Kidney (tissue), 14 donors: ENCODE results near the gene EXD2. TPM values are rescaled to one million over a fixed set of nuclear protein-coding genes. Genes with fewer than 3 reads are reported as not detected.

Experiments
- DNase-seq, 5 donors: peaks; one replicate each; pipeline ENCODE4 v3.0.0-alpha.2; 2013 to 2020
- FAIRE-seq: peaks from 2 replicates; lab custom pipeline; 2012; peaks lifted over from hg19 to GRCh38; lab: Jason Lieb, UNC
- H3K27ac ChIP-seq, 2 donors: one replicate each; pipeline ENCODE4 v1.7.0; 2013; ENCODE audit warnings: low read depth in 2 of 2, low read length in 2 of 2, inconsistent platforms in 1 of 2
- H3K27me3 ChIP-seq: one replicate; pipeline ENCODE4 v1.7.1; 2013; ENCODE audit warnings: low read length, inconsistent platforms; ENCODE audit not compliant: control insufficient read depth, insufficient read depth
- H3K36me3 ChIP-seq, 3 donors: one replicate each; pipeline versions ENCODE4 v1.7.0 to v1.7.1; 2013; ENCODE audit warnings: low read length in 3 of 3, control low read depth in 1 of 3, inconsistent platforms in 1 of 3; ENCODE audit not compliant: insufficient read depth in 3 of 3, control insufficient read depth in 2 of 3
- H3K4me1 ChIP-seq, 3 donors: one replicate each; pipeline versions ENCODE4 v1.7.0 to v1.7.1; 2013; ENCODE audit warnings: low read length in 3 of 3, inconsistent platforms in 1 of 3, low read depth in 1 of 3; ENCODE audit not compliant: control insufficient read depth in 2 of 3, insufficient read depth in 2 of 3
- H3K4me3 ChIP-seq, 3 donors: one replicate each; pipeline versions ENCODE4 v1.7.0 to v1.8.1; 2013; ENCODE audit warnings: low read length in 3 of 3, control low read depth in 1 of 3, inconsistent platforms in 1 of 3
- H3K9ac ChIP-seq, 3 donors: one replicate each; pipeline versions ENCODE4 v1.7.0 to v1.7.1; 2013; ENCODE audit warnings: low read length in 3 of 3, control low read depth in 1 of 3, inconsistent platforms in 1 of 3
- H3K9me3 ChIP-seq, 3 donors: one replicate each; pipeline versions ENCODE4 v1.7.0 to v1.7.1; 2013; ENCODE audit warnings: low read length in 3 of 3, control low read depth in 1 of 3, inconsistent platforms in 1 of 3; ENCODE audit not compliant: control insufficient read depth in 2 of 3, insufficient read depth in 1 of 3
- intact Hi-C: fragments of 100-400 bp; cut with DNase I; formaldehyde crosslinking; loops from one replicate; pipeline ENCODE4 v1.11.1; 2022
- polyA plus RNA-seq: library from polyadenylated mRNA; stranded (reverse); fragments of 350-450 nt; fragmentation: Illumina TruSeq; extraction: RNeasy Lipid Tissue Mini Kit (QIAGEN cat#74804); gene quantifications from one replicate; pipeline ENCODE4 v1.2.3, GENCODE V29; 2014; ENCODE audit warnings: low read depth, low replicate concordance; ENCODE audit not compliant: insufficient read depth
- total RNA-seq: library from RNA; stranded (reverse); fragmentation: NEBNext Ultra II Directional; extraction: Animal tissue kit (Norgen Biotek cat#: 25700); gene quantifications from one replicate; pipeline ENCODE4 v1.2.1, GENCODE V29; 2021
- TF ChIP-seq, protein P1 (sequence below): IDR thresholded peaks from 3 replicates; pipeline ENCODE4 v1.5.1; 2012; ENCODE audit warnings: mild to moderate bottlenecking, moderate library complexity, borderline replicate concordance; ENCODE audit not compliant: insufficient read depth; ENCODE audit errors: extremely low read depth
- donor health status: control.
- donor health status: control.
- donor health status: control.
- donor health status: control.
- donor health status: control.
- donor health status: DM: yes; HTN: yes; CAD: no.
- donor health status: Normal renal cell carcinoma (clear cell type).

EXD2 gene
- total and polyA plus RNA-seq, 2 donors from 2014 or later, result 13.7 to 24.5 TPM

DNA sequence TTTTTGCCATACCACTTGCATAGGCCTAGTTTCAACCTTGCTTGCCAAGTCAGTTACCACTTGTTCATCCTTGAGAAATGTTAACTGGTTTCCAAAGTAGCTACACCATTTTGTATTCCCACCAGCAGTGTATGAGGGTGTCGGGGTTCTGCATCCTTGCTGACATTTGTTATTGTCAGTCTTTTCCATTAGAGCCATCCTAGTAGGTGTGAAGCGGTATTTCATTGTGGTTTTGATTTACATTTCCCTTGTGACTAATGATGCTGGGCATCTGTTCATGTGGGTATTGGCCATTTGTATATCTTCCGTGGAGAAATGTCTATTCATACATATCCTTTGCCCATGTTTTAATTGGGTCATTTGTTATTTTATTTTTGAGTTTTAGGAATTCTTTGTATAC, 41.1 kb downstream of the EXD2 start:
- Histone ChIP-seq H3K4me3 (no peak overlapping the region), H3K27me3 (no peaks in the 10 kb centered on the region), H3K9ac (no peak overlapping the region), H3K36me3 (peaks cover 3 to 31% (median 21%) of the 10 kb centered on the region in 3 donors), H3K27ac (no peak overlapping the region), H3K9me3 (no peaks in the 10 kb centered on the region), H3K4me1 (no peaks in the 10 kb centered on the region)
- FAIRE-seq (no peak), DNase-seq (no peak)
- intact Hi-C loops, result no loop called here
- TF ChIP-seq, protein P1, sequence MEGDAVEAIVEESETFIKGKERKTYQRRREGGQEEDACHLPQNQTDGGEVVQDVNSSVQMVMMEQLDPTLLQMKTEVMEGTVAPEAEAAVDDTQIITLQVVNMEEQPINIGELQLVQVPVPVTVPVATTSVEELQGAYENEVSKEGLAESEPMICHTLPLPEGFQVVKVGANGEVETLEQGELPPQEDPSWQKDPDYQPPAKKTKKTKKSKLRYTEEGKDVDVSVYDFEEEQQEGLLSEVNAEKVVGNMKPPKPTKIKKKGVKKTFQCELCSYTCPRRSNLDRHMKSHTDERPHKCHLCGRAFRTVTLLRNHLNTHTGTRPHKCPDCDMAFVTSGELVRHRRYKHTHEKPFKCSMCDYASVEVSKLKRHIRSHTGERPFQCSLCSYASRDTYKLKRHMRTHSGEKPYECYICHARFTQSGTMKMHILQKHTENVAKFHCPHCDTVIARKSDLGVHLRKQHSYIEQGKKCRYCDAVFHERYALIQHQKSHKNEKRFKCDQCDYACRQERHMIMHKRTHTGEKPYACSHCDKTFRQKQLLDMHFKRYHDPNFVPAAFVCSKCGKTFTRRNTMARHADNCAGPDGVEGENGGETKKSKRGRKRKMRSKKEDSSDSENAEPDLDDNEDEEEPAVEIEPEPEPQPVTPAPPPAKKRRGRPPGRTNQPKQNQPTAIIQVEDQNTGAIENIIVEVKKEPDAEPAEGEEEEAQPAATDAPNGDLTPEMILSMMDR, result no peak

DNA sequence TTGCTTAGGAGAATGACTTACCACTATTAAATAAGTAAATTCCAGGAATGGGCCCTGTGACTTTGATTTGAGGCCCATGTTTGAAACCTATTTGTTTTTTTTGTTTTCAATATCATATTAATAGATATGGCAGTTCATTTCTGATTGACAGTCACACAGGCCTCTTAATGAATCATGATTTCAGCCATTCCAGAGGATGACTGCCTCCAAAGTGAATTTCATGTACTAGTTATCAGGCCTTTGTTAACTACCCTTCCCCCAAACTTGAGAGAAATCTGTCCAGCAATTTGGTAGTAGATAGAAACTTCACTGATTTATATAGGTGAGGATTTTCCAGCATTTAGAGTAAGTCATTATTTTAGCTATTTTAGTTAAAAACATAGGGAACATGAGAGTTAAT, 42.8 kb downstream of the EXD2 start:
- FAIRE-seq (no peak), DNase-seq (no peak)
- Histone ChIP-seq H3K9me3 (no peaks in the 10 kb centered on the region), H3K4me3 (no peak overlapping the region), H3K4me1 (no peaks in the 10 kb centered on the region), H3K36me3 (peaks cover 3 to 37% (median 32%) of the 10 kb centered on the region in 3 donors), H3K27ac (no peak overlapping the region), H3K9ac (no peak overlapping the region), H3K27me3 (no peaks in the 10 kb centered on the region)
- TF ChIP-seq, protein P1, result no peak
- intact Hi-C loops, result no loop called here

DNA sequence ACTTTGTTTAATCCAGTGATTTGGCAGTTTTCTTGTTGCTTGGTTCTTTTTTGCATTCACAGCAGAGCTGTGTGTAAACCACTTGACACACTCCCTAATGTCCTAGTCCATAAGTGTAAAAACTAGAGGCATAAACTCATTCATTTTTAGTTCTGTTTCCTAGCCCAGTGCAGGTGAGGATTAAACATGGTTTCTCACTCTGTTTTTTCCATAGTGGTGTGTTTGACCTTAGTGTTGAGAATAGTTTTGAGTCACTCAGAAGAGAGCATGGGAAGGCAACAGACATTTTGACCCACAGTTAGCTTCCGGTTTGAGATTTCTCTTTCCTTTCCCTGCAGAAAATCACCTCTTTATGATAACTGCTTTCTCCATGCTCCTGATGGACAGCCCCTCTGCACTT, 44.4 kb downstream of the EXD2 start:
- Histone ChIP-seq H3K36me3 (peaks cover 3 to 39% (median 38%) of the 10 kb centered on the region in 3 donors), H3K4me1 (no peaks in the 10 kb centered on the region), H3K9me3 (no peaks in the 10 kb centered on the region), H3K4me3 (no peak overlapping the region), H3K27me3 (no peaks in the 10 kb centered on the region), H3K9ac (no peak overlapping the region), H3K27ac (no peak overlapping the region)
- TF ChIP-seq, protein P1, result no peak
- DNase-seq (no peak), FAIRE-seq (no peak)
- intact Hi-C loops, result no loop called here

DNA sequence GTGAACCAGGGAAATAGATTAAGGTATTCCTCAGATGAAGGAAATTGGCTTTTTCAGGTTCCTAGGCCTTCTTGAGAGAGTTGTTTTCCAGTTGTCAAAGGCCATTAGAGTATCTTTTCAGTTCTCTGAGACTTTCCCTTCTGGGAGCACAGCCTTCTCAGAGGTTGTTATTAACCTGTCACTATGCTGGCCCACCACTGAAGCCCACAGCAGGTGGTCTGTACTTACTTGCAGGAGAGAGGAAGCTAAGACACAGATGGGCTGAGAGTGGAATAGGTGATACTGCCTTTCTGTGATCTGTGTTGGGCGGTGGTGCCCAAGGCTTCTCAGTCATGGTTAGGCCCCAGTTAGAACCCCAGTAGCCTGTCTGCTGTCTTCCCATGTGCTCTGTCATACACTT, 45.8 kb downstream of the EXD2 start:
- FAIRE-seq (no peak), DNase-seq (no peak)
- intact Hi-C loops, result no loop called here
- peaks cover 3 to 41% (median 41%) of the 10 kb centered on the region in 3 donors for H3K36me3 ChIP-seq
- TF ChIP-seq, protein P1, result no peak
- no peak overlapping the region for H3K9ac ChIP-seq
- no peaks in the 10 kb centered on the region for H3K4me1 ChIP-seq
- no peaks in the 10 kb centered on the region for H3K9me3 ChIP-seq
- no peak overlapping the region for H3K27ac ChIP-seq
- H3K27me3 ChIP-seq, result no peaks in the 10 kb centered on the region
- no peak overlapping the region for H3K4me3 ChIP-seq
